GM23338 (cell line): Measurements from ENCODE around the gene ZBTB24.

Experiments used
- CTCF ChIP-seq, 2 experiments: fragments of 200-600 bp in 1 of 2; sonication (generic) in 1 of 2; conservative IDR thresholded peaks; 2 replicates each; pipeline versions ENCODE4 v1.5.1 to v1.6.1; 2016 to 2017; ENCODE audit warnings: antibody characterized with exemption in 2 of 2, low read depth in 2 of 2, mild to moderate bottlenecking in 2 of 2, moderate library complexity in 1 of 2
- REST ChIP-seq: IDR thresholded peaks from one replicate; pipeline ENCODE4 v1.6.1; 2018; ENCODE audit warnings: antibody characterized with exemption; ENCODE audit not compliant: unreplicated experiment

GRCh38 chr6:109482905-109483734 lies at the start of gene ZBTB24:
- TF ChIP-seq CTCF (conservative IDR thresholded peaks at IDR 0.05; ENCODE audit: low read depth in 2 of 2) (no peak), REST (no peak)
